A549 treated with AZD2906 at 1 μM for 4 hours (cell line): ENCODE measurements around the gene CA12. TPM values are rescaled to one million over a fixed set of nuclear protein-coding genes. Genes with fewer than 3 reads are reported as not detected.

ENCODE experiments used
- total RNA-seq: library from RNA; stranded (reverse); fragments of 200-300 nt; extraction: Qiagen RNA extraction; gene quantifications from 5 replicates; pipeline ENCODE4 v1.2.3, GENCODE V29; 2022

CA12 gene
- 176 to 188 TPM (median 186 TPM) in 5 replicates for total RNA-seq

GRCh38 chr15:63381301-63382204 is at the start of gene CA12:
CA12 (minus strand) TSS chr15:63381846; CDS start chr15:63381720, 126 bp downstream.

GRCh38 chr15:63277038-63277892 is 104.4 kb downstream of the CA12 start, which contains the start of gene APH1B:
APH1B (plus strand) TSS chr15:63277605; CDS start chr15:63277624, 19 bp downstream.

Other genes with a start within 250 kb of the CA12 start
- 321 to 408 TPM (median 384 TPM) in 5 replicates for gene RPS27L, start 224.4 kb downstream of the CA12 start, total RNA-seq
- 8.3 to 20.1 TPM (median 11.6 TPM) in 5 replicates for gene RAB8B, start 192.2 kb downstream of the CA12 start, total RNA-seq
- gene APH1B, start 104.2 kb downstream of the CA12 start, total RNA-seq, result 17.0 to 24.8 TPM (median 20.8 TPM) in 5 replicates
- gene USP3, start 122.7 kb upstream of the CA12 start, total RNA-seq, result 35.9 to 42.4 TPM (median 38.3 TPM) in 5 replicates
- gene FBXL22, start 215.5 kb upstream of the CA12 start, total RNA-seq, result 0.16 to 0.30 TPM (median 0.17 TPM) in 5 replicates